Keratinocyte (primary cell): ENCODE measurements around the gene DPYD. TPM values are rescaled to one million over a fixed set of nuclear protein-coding genes. Genes with fewer than 3 reads are reported as not detected.

Experiments
- DNase-seq: peaks from one replicate; pipeline ENCODE4 v3.0.0-alpha.2; 2011; ENCODE audit warnings: low read depth, missing footprints, low spot score
- FAIRE-seq: peaks from 2 replicates; lab custom pipeline; 2011; peaks lifted over from hg19 to GRCh38; lab: Jason Lieb, UNC
- H2AFZ ChIP-seq: 2 replicates; pipeline ENCODE4 v1.6.0; 2012; ENCODE audit warnings: low read length, control low read depth, inconsistent platforms; ENCODE audit not compliant: control insufficient read depth
- H3K27ac ChIP-seq: 2 replicates; pipeline ENCODE4 v1.5.1; 2011; ENCODE audit warnings: low read length; ENCODE audit not compliant: control insufficient read depth, insufficient read depth
- H3K27me3 ChIP-seq: 3 replicates; pipeline ENCODE4 v1.6.0; 2011; ENCODE audit warnings: low read length; ENCODE audit not compliant: control insufficient read depth, insufficient read depth; ENCODE audit errors: extremely low read depth
- H3K36me3 ChIP-seq, 2 experiments: 2 replicates in 1 of 2; 3 replicates in 1 of 2; pipeline ENCODE4 v1.5.1; 2011; ENCODE audit warnings: low read length in 2 of 2, mild to moderate bottlenecking in 1 of 2; ENCODE audit not compliant: control insufficient read depth in 2 of 2, insufficient read depth in 2 of 2; ENCODE audit errors: extremely low read depth in 1 of 2
- H3K4me1 ChIP-seq: 3 replicates; pipeline ENCODE4 v1.5.1; 2011; ENCODE audit warnings: low read length; ENCODE audit not compliant: control insufficient read depth, insufficient read depth; ENCODE audit errors: extremely low read depth
- H3K4me2 ChIP-seq: 3 replicates; pipeline ENCODE4 v1.6.0; 2011; ENCODE audit warnings: low read depth, low read length; ENCODE audit not compliant: control insufficient read depth, insufficient read depth; ENCODE audit errors: extremely low read depth
- H3K4me3 ChIP-seq, 3 experiments: fragments of 200-600 bp in 1 of 3; sonication (generic) in 1 of 3; 2 replicates in 2 of 3; 3 replicates in 1 of 3; pipeline ENCODE4 v1.5.1; 2011 to 2016; ENCODE audit warnings: low read length in 3 of 3, mild to moderate bottlenecking in 3 of 3, control low read depth in 2 of 3, inconsistent platforms in 1 of 3, low read depth in 1 of 3, mixed read lengths in 1 of 3, mixed run types in 1 of 3, moderate library complexity in 1 of 3; ENCODE audit not compliant: control insufficient read depth in 2 of 3, insufficient read depth in 2 of 3; ENCODE audit errors: extremely low read depth in 1 of 3
- H3K79me2 ChIP-seq: 2 replicates; pipeline ENCODE4 v1.6.0; 2012; ENCODE audit warnings: low read length; ENCODE audit not compliant: control insufficient read depth, insufficient read depth
- H3K9ac ChIP-seq: 3 replicates; pipeline ENCODE4 v1.6.0; 2011; ENCODE audit warnings: low read length; ENCODE audit not compliant: control insufficient read depth, insufficient read depth; ENCODE audit errors: extremely low read depth
- H3K9me1 ChIP-seq: 3 replicates; pipeline ENCODE4 v1.6.0; 2011; ENCODE audit warnings: low read length; ENCODE audit not compliant: control insufficient read depth, insufficient read depth; ENCODE audit errors: extremely low read depth
- H3K9me3 ChIP-seq: 2 replicates; pipeline ENCODE4 v1.5.1; 2012; ENCODE audit warnings: low read depth, low read length; ENCODE audit not compliant: control insufficient read depth
- H4K20me1 ChIP-seq: 3 replicates; pipeline ENCODE4 v1.6.0; 2011; ENCODE audit warnings: low read length; ENCODE audit not compliant: control insufficient read depth, insufficient read depth; ENCODE audit errors: extremely low read depth
- CTCF ChIP-seq, 3 experiments: IDR thresholded peaks in 1 of 3; conservative IDR thresholded peaks in 1 of 3; optimal IDR thresholded peaks in 1 of 3; 2 replicates in 2 of 3; 3 replicates in 1 of 3; pipeline versions ENCODE3 to v1.5.1; 2011; ENCODE audit warnings: low read length in 3 of 3, mild to moderate bottlenecking in 3 of 3, moderate library complexity in 2 of 3, control low read depth in 1 of 3, inconsistent platforms in 1 of 3; ENCODE audit not compliant: insufficient read depth in 2 of 3; ENCODE audit errors: extremely low read depth in 1 of 3
- EZH2 ChIP-seq: IDR thresholded peaks from one replicate; pipeline ENCODE4 v1.6.1; 2012; ENCODE audit warnings: inconsistent platforms, mild to moderate bottlenecking, low read length, moderate library complexity
- dilution Hi-C: fragments of 300-500 bp; cut with MboI; formaldehyde crosslinking; loops from one replicate; pipeline ENCODE4 v1.7.0; 2020; ENCODE audit warnings: low sequenced_read_pairs; ENCODE audit not compliant: extremely low pct_ligation_motif_present
- polyA plus RNA-seq, 5 experiments: library from polyadenylated mRNA; depleted of rRNA in 3 of 5; stranded (reverse) in 3 of 5; stranded (forward) in 1 of 5; unstranded in 1 of 5; fragments of >200 nt; gene quantifications; 1 replicate in 1 of 5; 2 replicates in 3 of 5; 3 replicates in 1 of 5; pipeline versions ENCODE4 v1.2.1 to v1.2.3, GENCODE V29; 2011 to 2012; ENCODE audit warnings: missing spikeins in 2 of 5, low read depth in 1 of 5, low replicate concordance in 1 of 5

The DPYD gene
- polyA plus RNA-seq, 1 donor (not counting 4 experiments of a cell fraction or from before 2014, with no cell fraction given): 1.9 TPM

GRCh38 chr1:97947695-97948094 lies 26.9 kb upstream of the DPYD start:
- Histone ChIP-seq H3K9ac (no peak overlapping the region), H3K9me1 (no peaks in the 10 kb centered on the region), H3K4me2 (no peak overlapping the region), H3K9me3 (no peaks in the 10 kb centered on the region), H3K27ac (no peak overlapping the region), H3K36me3 (no peaks in the 10 kb centered on the region), H3K4me3 (no peak overlapping the region), H3K27me3 (no peaks in the 10 kb centered on the region), H2AFZ (no peak overlapping the region), H4K20me1 (no peaks in the 10 kb centered on the region), H3K4me1 (peaks cover 9% of the 10 kb centered on the region), H3K79me2 (no peaks in the 10 kb centered on the region)
- DNase-seq (no peak), FAIRE-seq (no peak)
- dilution Hi-C loops: no loop called here
- no peak for TF ChIP-seq CTCF (optimal IDR thresholded peaks at IDR 0.05 in 1 of 3, IDR thresholded peaks at IDR 0.05 in 1 of 3, conservative IDR thresholded peaks at IDR 0.05 in 1 of 3; ENCODE audit: extremely low read depth in 1 of 3, insufficient read depth in 2 of 3, low read length in 3 of 3)
- no peak for TF ChIP-seq EZH2

GRCh38 chr1:97943354-97943753 lies 22.5 kb upstream of the DPYD start:
- no peaks in the 10 kb centered on the region for H3K79me2 ChIP-seq
- TF ChIP-seq CTCF (optimal IDR thresholded peaks at IDR 0.05 in 1 of 3, IDR thresholded peaks at IDR 0.05 in 1 of 3, conservative IDR thresholded peaks at IDR 0.05 in 1 of 3; ENCODE audit: extremely low read depth in 1 of 3, insufficient read depth in 2 of 3, low read length in 3 of 3) (no peak), EZH2 (no peak)
- no peak overlapping the region for H3K9ac ChIP-seq
- H3K9me1 ChIP-seq: no peaks in the 10 kb centered on the region
- H4K20me1 ChIP-seq: no peaks in the 10 kb centered on the region
- H3K27me3 ChIP-seq: no peaks in the 10 kb centered on the region
- peak overlapping the region; percentile 31 for H3K4me2 ChIP-seq
- H3K9me3 ChIP-seq: no peaks in the 10 kb centered on the region
- H3K36me3 ChIP-seq: no peaks in the 10 kb centered on the region
- peaks cover 17% of the 10 kb centered on the region for H3K4me1 ChIP-seq
- H3K27ac ChIP-seq: no peak overlapping the region
- H3K4me3 ChIP-seq: no peak overlapping the region
- DNase-seq: no peak
- peak overlapping the region; percentile 11 for H2AFZ ChIP-seq
- FAIRE-seq: peak; percentile 85
- dilution Hi-C loops: no loop called here
